Activated CD4-positive, alpha-beta T cell treated with anti-CD3 and anti-CD28 coated beads for 36 hours (primary cell): ENCODE data around the gene PLXNA4. TPM values are rescaled to one million over a fixed set of nuclear protein-coding genes. Genes with fewer than 3 reads are reported as not detected.

Experiments
- ATAC-seq: fragments of 200-7000 bp; cut with Tn5 transposase; one replicate; pipeline ENCODE4 v1.10.0; 2021; ENCODE audit warnings: mild to moderate bottlenecking, moderate library complexity
- CTCF ChIA-PET: fragments of 350-600 bp; sonication (Branson Sonifier 250); formaldehyde crosslinking; loops from one replicate; lab custom pipeline; 2021; ENCODE audit warnings: antibody characterized with exemption; lab: Charles Lee
- POLR2A ChIA-PET: fragments of 350-600 bp; sonication (Branson Sonifier 250); formaldehyde crosslinking; loops from one replicate; lab custom pipeline; 2021; ENCODE audit warnings: antibody characterized with exemption, inconsistent platforms; lab: Charles Lee
- DNase-seq: peaks from one replicate; pipeline ENCODE4 v3.0.0-alpha.2; 2020
- H3K27ac Mint-ChIP-seq: one replicate; pipeline ENCODE4 v1.8.0; 2021; ENCODE audit warnings: mixed read lengths
- H3K27me3 Mint-ChIP-seq: one replicate; pipeline ENCODE4 v1.8.0; 2021; ENCODE audit warnings: mixed read lengths
- H3K36me3 Mint-ChIP-seq: one replicate; pipeline ENCODE4 v1.8.0; 2021; ENCODE audit warnings: low read depth, mixed read lengths
- H3K4me1 Mint-ChIP-seq: one replicate; pipeline ENCODE4 v1.8.0; 2021; ENCODE audit warnings: mixed read lengths
- H3K4me3 Mint-ChIP-seq: one replicate; pipeline ENCODE4 v1.8.0; 2021; ENCODE audit warnings: mild to moderate bottlenecking, moderate library complexity, mixed read lengths
- H3K9me3 Mint-ChIP-seq: one replicate; pipeline ENCODE4 v1.8.0; 2021; ENCODE audit warnings: low read depth, mixed read lengths
- intact Hi-C, 2 experiments: fragments of 100-400 bp; cut with DNase I in 1 of 2; cut with micrococcal nuclease in 1 of 2; formaldehyde crosslinking; loops; one replicate each; pipeline versions ENCODE4 v1.14.2 to v1.15.1; 2022 to 2024; cut with DNase I, micrococcal nuclease
- total RNA-seq, 2 experiments: library from RNA; stranded (reverse); gene quantifications; one replicate each; pipeline ENCODE4 v1.2.3, GENCODE V29; 2021

The PLXNA4 gene
- total RNA-seq, 2 experiments from 2014 or later = 0.07 to 0.09 TPM

- Mint-ChIP-seq H3K36me3 (no peaks in the 10 kb centered on the region), H3K27me3 (no peaks in the 10 kb centered on the region), H3K9me3 (no peaks in the 10 kb centered on the region), H3K27ac (no peak overlapping the region), H3K4me3 (no peak overlapping the region), H3K4me1 (peaks cover 20% of the 10 kb centered on the region)
- intact Hi-C loops = no loop called here
- ChIA-PET POLR2A (no interaction called here), CTCF (no interaction called here)
- DNase-seq (no peak), ATAC-seq (no peak)
Observed at GRCh38 chr7:132463922-132464321, 112.3 kb downstream of the PLXNA4 start.

GRCh38 chr7:132462478-132462877 lies 113.8 kb downstream of the PLXNA4 start:
- CTCF ChIA-PET = interaction anchor here (0.7 kb wide), 1 partner anchor 9 kb away, joined by 3 read pairs; no protein-coding TSS in a partner anchor
- DNase-seq (no peak), ATAC-seq (no peak)
- H3K4me1 Mint-ChIP-seq = peaks cover 20% of the 10 kb centered on the region
- H3K27ac Mint-ChIP-seq = no peak overlapping the region
- no peaks in the 10 kb centered on the region for H3K27me3 Mint-ChIP-seq
- no peaks in the 10 kb centered on the region for H3K36me3 Mint-ChIP-seq
- POLR2A ChIA-PET = no interaction called here
- no peak overlapping the region for H3K4me3 Mint-ChIP-seq
- no peaks in the 10 kb centered on the region for H3K9me3 Mint-ChIP-seq
- intact Hi-C loops = no loop called here

- Mint-ChIP-seq H3K4me1 (peaks cover 20% of the 10 kb centered on the region), H3K27ac (peak overlapping the region; percentile 78), H3K9me3 (no peaks in the 10 kb centered on the region), H3K36me3 (no peaks in the 10 kb centered on the region), H3K27me3 (no peaks in the 10 kb centered on the region), H3K4me3 (no peak overlapping the region)
- DNase-seq (no peak), ATAC-seq (peak; percentile 92)
- POLR2A ChIA-PET = no interaction called here
- CTCF ChIA-PET = interaction anchor here (0.7 kb wide), 1 partner anchor 1443 kb away, joined by 3 read pairs; no protein-coding TSS in a partner anchor
- intact Hi-C loops = no loop called here
Observed at GRCh38 chr7:132461032-132461592, 115.2 kb downstream of the PLXNA4 start.

- ATAC-seq (no peak), DNase-seq (no peak)
- Mint-ChIP-seq H3K4me3 (no peak overlapping the region), H3K36me3 (no peaks in the 10 kb centered on the region), H3K9me3 (no peaks in the 10 kb centered on the region), H3K27ac (no peak overlapping the region), H3K4me1 (peaks cover 28% of the 10 kb centered on the region), H3K27me3 (no peaks in the 10 kb centered on the region)
- CTCF ChIA-PET = no interaction called here
- intact Hi-C loops = no loop called here
- POLR2A ChIA-PET = no interaction called here
Observed at GRCh38 chr7:132458729-132459128, 117.5 kb downstream of the PLXNA4 start.

GRCh38 chr7:132457658-132458057 lies 118.6 kb downstream of the PLXNA4 start:
- DNase-seq (no peak), ATAC-seq (no peak)
- CTCF ChIA-PET = no interaction called here
- intact Hi-C loops = no loop called here
- H3K36me3 Mint-ChIP-seq = no peaks in the 10 kb centered on the region
- no peaks in the 10 kb centered on the region for H3K9me3 Mint-ChIP-seq
- POLR2A ChIA-PET = no interaction called here
- H3K27me3 Mint-ChIP-seq = no peaks in the 10 kb centered on the region
- H3K27ac Mint-ChIP-seq = no peak overlapping the region
- no peak overlapping the region for H3K4me3 Mint-ChIP-seq
- peaks cover 28% of the 10 kb centered on the region for H3K4me1 Mint-ChIP-seq

GRCh38 chr7:132456418-132456817 lies 119.9 kb downstream of the PLXNA4 start:
- ChIA-PET CTCF (no interaction called here), POLR2A (no interaction called here)
- Mint-ChIP-seq H3K36me3 (no peaks in the 10 kb centered on the region), H3K4me1 (peaks cover 19% of the 10 kb centered on the region), H3K27me3 (no peaks in the 10 kb centered on the region), H3K4me3 (no peak overlapping the region), H3K9me3 (no peaks in the 10 kb centered on the region), H3K27ac (no peak overlapping the region)
- no peak for ATAC-seq
- intact Hi-C loops = no loop called here
- no peak for DNase-seq

- H3K27me3 Mint-ChIP-seq = no peaks in the 10 kb centered on the region
- CTCF ChIA-PET = no interaction called here
- peak; percentile 41 for DNase-seq
Observed at GRCh38 chr7:132455378-132455777, 120.9 kb downstream of the PLXNA4 start.

GRCh38 chr7:132453826-132454225 lies 122.4 kb downstream of the PLXNA4 start:
- CTCF ChIA-PET = interaction anchor here (0.6 kb wide), 1 partner anchor 8 kb away, joined by 3 read pairs; no protein-coding TSS in a partner anchor
- Mint-ChIP-seq H3K27me3 (no peaks in the 10 kb centered on the region), H3K27ac (no peak overlapping the region), H3K36me3 (no peaks in the 10 kb centered on the region), H3K4me1 (peaks cover 12% of the 10 kb centered on the region), H3K4me3 (no peak overlapping the region), H3K9me3 (no peaks in the 10 kb centered on the region)
- DNase-seq = no peak
- ATAC-seq = no peak
- intact Hi-C loops = no loop called here
- POLR2A ChIA-PET = no interaction called here

More at GRCh38 chr7:132455378-132455777, 120.9 kb downstream of the PLXNA4 start:
- Mint-ChIP-seq H3K4me1 (peaks cover 9% of the 10 kb centered on the region), H3K9me3 (no peaks in the 10 kb centered on the region), H3K4me3 (no peak overlapping the region), H3K36me3 (no peaks in the 10 kb centered on the region), H3K27ac (no peak overlapping the region)
- POLR2A ChIA-PET = no interaction called here
- intact Hi-C loops = no loop called here
- ATAC-seq = peak; percentile 81

GRCh38 chr7:132451161-132451560 lies 125.1 kb downstream of the PLXNA4 start:
- POLR2A ChIA-PET = no interaction called here

GRCh38 chr7:132450696-132451095 lies 125.6 kb downstream of the PLXNA4 start:
- no peaks in the 10 kb centered on the region for H3K36me3 Mint-ChIP-seq
- H3K9me3 Mint-ChIP-seq = no peaks in the 10 kb centered on the region
- POLR2A ChIA-PET = no interaction called here
- intact Hi-C loops = no loop called here
- ATAC-seq (no peak), DNase-seq (no peak)
- H3K4me1 Mint-ChIP-seq = peaks cover 12% of the 10 kb centered on the region
- H3K27me3 Mint-ChIP-seq = no peaks in the 10 kb centered on the region
- CTCF ChIA-PET = no interaction called here
- H3K27ac Mint-ChIP-seq = no peak overlapping the region
- no peak overlapping the region for H3K4me3 Mint-ChIP-seq

More at GRCh38 chr7:132451161-132451560, 125.1 kb downstream of the PLXNA4 start:
- no peak overlapping the region for H3K4me3 Mint-ChIP-seq
- peaks cover 12% of the 10 kb centered on the region for H3K4me1 Mint-ChIP-seq
- ATAC-seq (no peak), DNase-seq (no peak)
- CTCF ChIA-PET = interaction anchor here (1.1 kb wide), 1 partner anchor 19 kb away, joined by 3 read pairs; no protein-coding TSS in a partner anchor
- H3K27ac Mint-ChIP-seq = no peak overlapping the region
- intact Hi-C loops = no loop called here
- H3K9me3 Mint-ChIP-seq = no peaks in the 10 kb centered on the region
- no peaks in the 10 kb centered on the region for H3K36me3 Mint-ChIP-seq
- H3K27me3 Mint-ChIP-seq = no peaks in the 10 kb centered on the region

- Mint-ChIP-seq H3K9me3 (no peaks in the 10 kb centered on the region), H3K4me1 (peaks cover 9% of the 10 kb centered on the region), H3K27ac (peak overlapping the region; percentile 45), H3K36me3 (no peaks in the 10 kb centered on the region), H3K27me3 (no peaks in the 10 kb centered on the region), H3K4me3 (no peak overlapping the region)
- DNase-seq (peak; percentile 40), ATAC-seq (peak; percentile 71)
- ChIA-PET POLR2A (no interaction called here), CTCF (no interaction called here)
- intact Hi-C loops = no loop called here
Observed at GRCh38 chr7:132450188-132450587, 126.1 kb downstream of the PLXNA4 start.

GRCh38 chr7:132446666-132447278 lies 129.5 kb downstream of the PLXNA4 start:
- H3K4me1 Mint-ChIP-seq = peaks cover 4% of the 10 kb centered on the region
- DNase-seq (no peak), ATAC-seq (no peak)
- POLR2A ChIA-PET = no interaction called here
- intact Hi-C loops = no loop called here
- H3K9me3 Mint-ChIP-seq = no peaks in the 10 kb centered on the region
- H3K4me3 Mint-ChIP-seq = no peak overlapping the region
- no peaks in the 10 kb centered on the region for H3K27me3 Mint-ChIP-seq
- CTCF ChIA-PET = no interaction called here
- no peak overlapping the region for H3K27ac Mint-ChIP-seq
- H3K36me3 Mint-ChIP-seq = no peaks in the 10 kb centered on the region
